HG02840 (cell line): ENCODE measurements around the gene SLC45A2.
"Not testable (repeated sequence)": the region's sequence is repeated elsewhere in the genome, so short reads cannot be mapped to it uniquely, and the experiment has no call there.

Experiments
- ATAC-seq: cut with Tn5 transposase; IDR thresholded peaks from one replicate; pipeline ENCODE4 v1.9.1; 2021; ENCODE audit warnings: mild to moderate bottlenecking, moderate library complexity, moderate number of reproducible peaks; ENCODE audit not compliant: unreplicated experiment, low FRiP score

SLC45A2 gene

DNA sequence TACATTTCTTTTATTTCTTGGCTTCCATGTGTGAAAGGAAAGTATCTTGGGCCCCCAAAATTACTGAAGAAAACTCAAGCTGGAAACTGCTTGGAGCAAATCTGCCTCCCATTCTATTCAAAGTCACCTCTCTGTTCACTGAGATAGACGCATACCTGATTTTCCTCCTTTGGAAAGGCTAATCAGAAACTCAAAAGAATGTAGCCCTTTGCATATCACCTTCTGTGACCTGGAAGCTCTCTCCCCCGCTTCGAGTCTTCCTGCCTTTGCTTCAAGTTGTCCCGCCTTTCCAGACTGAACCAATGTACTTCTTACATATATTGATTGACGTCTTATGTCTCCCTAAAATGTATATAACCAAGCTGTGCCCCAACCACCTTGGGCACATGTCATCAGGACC, 53.4 kb downstream of the SLC45A2 start:
- ATAC-seq = no peak

DNA sequence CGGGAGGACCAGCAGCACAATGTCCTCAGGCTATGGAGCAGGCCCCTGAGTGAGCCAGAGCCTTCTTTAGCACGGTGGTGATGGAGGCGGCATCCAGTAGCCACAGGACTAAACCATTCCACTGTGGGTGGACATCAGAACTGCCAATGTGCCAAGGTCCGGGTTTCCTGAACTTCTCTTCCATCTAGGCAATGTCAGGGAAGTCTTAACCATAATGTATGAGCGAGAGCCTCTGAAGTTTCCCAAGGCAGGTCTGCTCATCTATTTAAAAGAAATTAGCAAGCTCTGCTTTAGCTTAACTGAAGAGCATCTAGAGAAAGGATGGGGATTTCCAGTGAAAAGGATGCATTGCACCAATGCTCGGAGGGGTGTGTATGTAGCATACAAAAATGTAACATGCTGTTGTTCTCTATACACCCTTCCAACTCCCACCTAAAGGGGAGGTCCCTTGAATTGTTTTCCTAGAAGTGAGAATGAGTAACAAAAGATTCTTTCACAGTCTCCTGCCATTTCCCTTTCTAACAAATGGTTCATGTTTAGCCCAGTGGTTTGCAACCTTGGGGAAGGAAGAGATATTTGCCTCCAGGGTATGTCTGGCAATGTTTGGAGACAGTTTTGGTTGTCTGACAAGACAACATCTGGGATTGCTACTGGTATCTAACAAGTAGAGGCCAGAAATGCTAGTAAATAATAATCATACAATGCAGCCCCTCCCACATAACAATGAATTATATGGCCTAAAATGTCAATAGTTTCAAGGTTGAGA, 54.4 kb downstream of the SLC45A2 start:
- no peak for ATAC-seq

DNA sequence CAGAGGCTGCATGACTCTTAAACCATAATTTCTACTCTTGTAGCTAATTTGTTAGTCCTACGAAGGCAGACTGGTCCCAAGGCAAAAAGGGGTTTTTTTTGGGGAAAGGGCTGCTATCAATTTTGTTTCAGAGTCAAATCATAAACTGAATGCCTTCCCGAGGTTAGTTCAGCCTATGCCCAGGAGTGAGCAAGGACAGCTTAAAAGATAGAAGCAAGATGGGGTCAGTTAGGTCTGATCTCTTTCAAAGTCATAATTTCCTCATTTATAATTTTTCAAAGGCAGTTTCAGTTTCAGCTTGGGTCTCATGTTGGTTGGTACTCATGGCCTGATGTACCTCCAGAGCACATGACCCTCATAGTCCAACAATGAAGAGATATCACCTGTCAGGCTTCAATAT, 56.2 kb downstream of the SLC45A2 start:
- no peak for ATAC-seq

DNA sequence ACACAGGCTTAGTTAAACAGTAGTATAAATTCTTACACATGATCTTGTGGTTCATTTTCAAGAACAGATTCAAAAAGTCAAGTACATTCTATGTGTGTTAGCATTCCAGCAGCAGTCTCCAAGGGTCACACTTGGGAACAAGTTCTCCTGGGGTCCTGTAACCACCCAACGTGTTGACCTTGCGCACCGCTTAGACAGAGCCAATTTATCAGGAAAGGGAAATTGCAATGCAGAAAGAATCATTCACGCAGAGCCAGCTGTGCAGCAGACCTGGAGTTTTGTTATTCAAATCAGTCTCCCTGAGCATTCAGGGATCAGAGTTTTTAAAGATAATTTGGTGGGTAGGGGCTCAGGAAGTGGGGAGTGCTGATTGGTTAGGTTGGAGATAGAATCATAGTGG, 56.8 kb downstream of the SLC45A2 start:
- no peak for ATAC-seq

DNA sequence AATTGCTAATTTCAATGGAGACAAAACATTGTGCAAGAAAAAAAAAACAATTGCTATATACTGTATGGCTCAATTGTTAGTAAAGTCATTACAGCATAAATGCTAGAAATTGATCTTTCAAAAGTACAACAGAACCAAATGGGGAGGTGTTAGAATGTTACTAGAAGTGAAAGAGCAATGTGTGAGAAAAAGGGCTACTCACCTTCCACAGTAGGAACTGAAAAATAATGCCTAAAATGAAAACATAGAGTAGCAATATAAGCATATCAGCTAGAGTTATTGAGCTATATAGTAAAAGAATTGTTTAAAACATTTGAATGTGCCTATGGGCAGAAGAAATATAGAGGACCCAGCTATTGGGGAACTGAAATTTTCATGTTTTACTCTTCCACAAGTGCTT, 59.2 kb downstream of the SLC45A2 start:
- ATAC-seq = no peak

DNA sequence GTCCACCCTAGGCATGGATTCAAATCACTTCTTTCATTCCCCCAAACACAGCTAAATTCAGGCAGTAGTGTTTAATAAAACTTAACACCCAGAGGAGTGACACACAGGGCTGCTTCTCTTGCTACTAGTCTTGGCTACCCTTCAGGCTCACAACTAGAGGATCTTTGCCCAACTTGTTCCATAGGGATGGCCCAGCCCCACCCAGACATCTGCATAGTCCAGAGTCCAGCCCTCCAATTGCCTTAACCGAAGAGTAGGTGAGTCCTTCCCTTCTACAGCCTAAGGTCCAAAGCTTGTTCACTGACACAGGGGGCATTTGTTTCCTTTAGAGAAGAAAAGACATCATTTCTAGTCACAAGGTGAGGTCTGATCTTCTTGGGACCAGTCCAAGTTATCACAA, 63.5 kb downstream of the SLC45A2 start:
- no peak for ATAC-seq

DNA sequence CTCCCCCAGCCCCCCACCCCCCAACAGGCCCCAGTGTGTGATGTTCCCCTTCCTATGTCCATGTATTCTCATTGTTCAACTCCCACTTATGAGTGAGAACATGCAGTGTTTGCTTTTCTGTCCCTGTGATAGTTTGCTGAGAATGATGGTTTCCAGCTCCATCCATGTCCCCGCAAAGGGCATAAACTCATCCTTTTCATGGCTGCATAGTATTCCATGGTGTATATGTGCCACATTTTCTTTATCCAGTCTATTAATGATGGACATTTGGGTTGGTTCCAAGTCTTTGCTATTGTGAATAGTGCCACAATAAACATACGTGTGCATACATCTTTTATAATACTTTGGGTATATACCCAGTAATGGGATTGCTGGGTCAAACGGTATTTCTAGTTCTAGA, 69.6 kb downstream of the SLC45A2 start:
- not testable (repeated sequence) for ATAC-seq

DNA sequence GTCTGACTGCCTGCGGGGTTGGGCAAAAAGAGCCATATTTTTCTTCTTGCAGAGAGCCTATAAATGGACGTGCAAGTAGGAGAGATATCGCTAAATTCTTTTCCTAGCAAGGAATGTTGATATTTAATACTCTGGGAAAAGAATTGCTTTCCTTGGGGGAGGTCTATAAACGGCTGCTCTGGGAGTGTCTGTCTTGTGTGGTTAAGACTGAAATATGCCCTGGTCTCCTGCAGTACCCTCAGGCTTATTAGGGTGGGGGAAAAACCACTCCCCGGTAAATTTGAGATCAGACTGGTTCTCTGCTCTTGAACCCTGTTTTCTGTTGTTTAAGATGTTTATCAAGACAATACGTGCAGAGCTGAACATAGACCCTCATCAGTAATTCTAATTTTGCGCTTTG, 78.2 kb downstream of the SLC45A2 start:
- not testable (repeated sequence) for ATAC-seq

DNA sequence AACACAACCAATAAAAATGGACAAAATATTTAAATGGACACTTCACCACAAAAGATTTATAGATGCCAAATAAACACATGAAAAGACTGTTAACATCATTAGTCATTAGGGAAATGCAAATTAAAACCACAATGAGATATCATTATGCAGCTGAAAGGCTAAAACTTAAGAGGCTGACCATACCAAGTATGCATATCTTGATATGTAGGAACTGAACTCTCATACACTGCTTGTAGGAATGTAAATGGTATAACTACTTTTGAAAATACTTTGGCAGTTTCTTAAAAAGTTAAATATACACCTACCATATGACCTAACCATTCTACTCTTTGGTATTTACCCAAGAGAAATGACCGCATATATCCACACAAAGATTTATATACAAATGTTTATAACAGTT, 79.1 kb downstream of the SLC45A2 start:
- ATAC-seq = no peak

DNA sequence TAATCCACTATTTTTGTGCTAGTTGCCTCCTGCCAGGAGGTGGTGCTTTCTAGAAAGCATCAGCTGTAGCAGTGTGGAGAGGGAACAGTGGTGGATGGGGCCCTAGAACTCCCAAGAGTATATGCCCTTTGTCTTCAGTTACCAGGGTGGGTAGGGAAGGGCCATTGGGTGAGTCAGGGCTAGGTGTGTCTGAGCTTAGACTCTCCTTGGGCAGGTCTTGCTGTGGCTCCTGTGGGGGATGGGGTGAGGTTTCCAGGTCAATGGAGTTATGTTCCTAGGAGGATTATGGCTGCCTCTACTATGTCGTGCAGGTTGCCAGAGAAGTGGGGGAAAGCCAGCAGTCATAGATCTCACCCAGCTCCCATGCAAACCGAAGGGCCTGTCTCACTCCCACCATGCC, 81.4 kb downstream of the SLC45A2 start:
- ATAC-seq = no peak

DNA sequence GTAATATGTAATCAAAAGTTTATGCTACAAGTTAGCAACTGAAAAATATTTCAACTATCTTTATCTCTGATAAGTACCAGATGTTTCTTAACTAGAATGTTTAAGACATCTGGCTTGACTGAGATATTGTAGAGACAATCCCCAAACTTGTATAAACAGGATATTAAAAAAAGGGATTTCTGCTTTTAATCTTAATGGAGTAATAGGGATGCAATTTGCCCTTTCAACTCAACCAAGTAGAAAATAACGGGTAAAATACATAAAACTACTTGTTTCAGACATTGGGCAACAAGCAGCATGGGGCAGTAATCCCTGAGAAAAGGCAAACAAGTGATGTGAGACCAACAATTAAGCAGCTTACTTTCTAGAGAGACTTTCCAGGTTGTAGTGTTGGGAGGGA, 83.3 kb downstream of the SLC45A2 start:
- no peak for ATAC-seq
